IMR-90 (cell line): ENCODE measurements around the gene TENT5C. TPM values are rescaled to one million over a fixed set of nuclear protein-coding genes. Genes with fewer than 3 reads are reported as not detected.

Experiments
- ATAC-seq: fragments of 200-7000 bp; cut with Tn5 transposase; 2 replicates; pipeline ENCODE4 v1.9.1; 2020; ENCODE audit warnings: low read depth, mild to moderate bottlenecking, moderate library complexity
- BruUV-seq: library from RNA; stranded (reverse); fragments of 400-500 nt; replicated peaks from 2 replicates; lab custom pipeline; 2021; lab: Mats Ljungman, UMichigan
- CTCF ChIA-PET: fragments of 300-600 bp; formaldehyde crosslinking; extraction: SDS; loops from one replicate; lab custom pipeline; 2021; ENCODE audit warnings: antibody characterized with exemption; lab: Yijun Ruan, JAX
- POLR2A ChIA-PET: fragments of 300-600 bp; sonication (Branson Sonifier 250); formaldehyde crosslinking; loops from one replicate; lab custom pipeline; 2022; ENCODE audit warnings: antibody characterized with exemption; ENCODE audit not compliant: unreplicated experiment; lab: Charles Lee
- DNase-seq: peaks from one replicate; pipeline ENCODE4 v3.0.0; 2013
- H2AFZ ChIP-seq: replicated peaks from 2 replicates; pipeline ENCODE3; 2013; ENCODE audit warnings: low read length, mild to moderate bottlenecking; ENCODE audit not compliant: poor library complexity
- H2AK5ac ChIP-seq: 2 replicates; pipeline ENCODE4 v1.6.1; 2013; ENCODE audit warnings: low read depth, low read length, inconsistent platforms
- H2AK9ac ChIP-seq: replicated peaks from 2 replicates; pipeline ENCODE3; 2013; ENCODE audit warnings: mild to moderate bottlenecking, low read depth, low read length, moderate library complexity; ENCODE audit not compliant: poor library complexity
- H2BK120ac ChIP-seq: 2 replicates; pipeline ENCODE4 v1.6.1; 2013; ENCODE audit warnings: low read depth, low read length, inconsistent platforms
- H2BK15ac ChIP-seq: 3 replicates; pipeline ENCODE4 v1.6.1; 2013; ENCODE audit warnings: low read depth, low read length, inconsistent platforms
- H2BK20ac ChIP-seq: 2 replicates; pipeline ENCODE4 v1.6.1; 2013; ENCODE audit warnings: low read depth, mild to moderate bottlenecking, inconsistent platforms, low read length, moderate library complexity
- H2BK5ac ChIP-seq: 2 replicates; pipeline ENCODE4 v1.6.1; 2013; ENCODE audit warnings: mild to moderate bottlenecking, low read depth, low read length, inconsistent platforms; ENCODE audit not compliant: poor library complexity, severe bottlenecking
- H3K14ac ChIP-seq: replicated peaks from 2 replicates; pipeline ENCODE4 v1.6.1; 2013; ENCODE audit warnings: low read depth, low read length, inconsistent platforms
- H3K18ac ChIP-seq: 2 replicates; pipeline ENCODE4 v1.6.1; 2013; ENCODE audit warnings: low read depth, low read length, control low read depth
- H3K23ac ChIP-seq: 2 replicates; pipeline ENCODE4 v1.6.1; 2013; ENCODE audit warnings: low read depth, low read length, inconsistent platforms
- H3K27ac ChIP-seq: 2 replicates; pipeline ENCODE4 v1.5.1; 2013; ENCODE audit warnings: mild to moderate bottlenecking, control low read depth, low read length; ENCODE audit not compliant: insufficient read depth
- H3K27me3 ChIP-seq: 2 replicates; pipeline ENCODE4 v1.6.1; 2013; ENCODE audit warnings: low read length; ENCODE audit not compliant: control insufficient read depth, insufficient read depth
- H3K36me3 ChIP-seq: 2 replicates; pipeline ENCODE4 v1.6.1; 2013; ENCODE audit warnings: low read length, mixed read lengths; ENCODE audit not compliant: control insufficient read depth, insufficient read depth
- H3K4ac ChIP-seq: 2 replicates; pipeline ENCODE4 v1.6.1; 2013; ENCODE audit warnings: low read depth, low read length, inconsistent platforms
- H3K4me1 ChIP-seq: 2 replicates; pipeline ENCODE4 v1.6.1; 2013; ENCODE audit warnings: low read length, mixed read lengths; ENCODE audit not compliant: control insufficient read depth, insufficient read depth
- H3K4me2 ChIP-seq: 2 replicates; pipeline ENCODE4 v1.6.1; 2013; ENCODE audit warnings: low read depth, mild to moderate bottlenecking, control low read depth, low read length, moderate library complexity
- H3K4me3 ChIP-seq: 2 replicates; pipeline ENCODE4 v1.5.1; 2013; ENCODE audit warnings: low read depth, mild to moderate bottlenecking, control low read depth, low read length, moderate library complexity; ENCODE audit not compliant: insufficient read depth
- H3K56ac ChIP-seq: 2 replicates; pipeline ENCODE4 v1.6.1; 2013; ENCODE audit warnings: low read length, inconsistent platforms; ENCODE audit not compliant: insufficient read depth; ENCODE audit errors: extremely low read depth
- H3K79me1 ChIP-seq, 2 experiments: 2 replicates each; pipeline ENCODE4 v1.6.1; 2013; ENCODE audit warnings: low read length in 2 of 2, inconsistent platforms in 1 of 2, low read depth in 1 of 2
- H3K9ac ChIP-seq: 2 replicates; pipeline ENCODE4 v1.6.1; 2013; ENCODE audit warnings: low read depth, low read length, control low read depth
- H3K9me1 ChIP-seq: 2 replicates; pipeline ENCODE4 v1.6.1; 2013; ENCODE audit warnings: low read length, inconsistent platforms; ENCODE audit not compliant: insufficient read depth
- H3K9me3 ChIP-seq: 2 replicates; pipeline ENCODE4 v1.6.1; 2013; ENCODE audit warnings: low read length; ENCODE audit not compliant: control insufficient read depth, insufficient read depth
- H4K20me1 ChIP-seq: 2 replicates; pipeline ENCODE4 v1.6.1; 2013; ENCODE audit warnings: low read length, inconsistent platforms; ENCODE audit not compliant: insufficient read depth
- H4K5ac ChIP-seq: 2 replicates; pipeline ENCODE4 v1.6.1; 2013; ENCODE audit warnings: mild to moderate bottlenecking, low read depth, low read length, control low read depth
- H4K8ac ChIP-seq, 2 experiments: 2 replicates each; pipeline ENCODE4 v1.6.1; 2013; ENCODE audit warnings: low read depth in 2 of 2, low read length in 2 of 2, control low read depth in 1 of 2, inconsistent platforms in 1 of 2
- H4K91ac ChIP-seq: 2 replicates; pipeline ENCODE4 v1.6.1; 2013; ENCODE audit warnings: low read depth, low read length, inconsistent platforms; ENCODE audit not compliant: insufficient read depth
- BHLHE40 ChIP-seq: fragments of 150-350 bp; IDR thresholded peaks from 2 replicates; pipeline ENCODE4 v1.6.1; 2016; ENCODE audit warnings: mild to moderate bottlenecking, low read depth, low read length
- CEBPB ChIP-seq: IDR thresholded peaks from 2 replicates; pipeline ENCODE4 v1.6.1; 2012; ENCODE audit warnings: low read depth, low read length, improper control_type of control experiment
- CHD1 ChIP-seq: IDR thresholded peaks from 2 replicates; pipeline ENCODE4 v1.6.1; 2012; ENCODE audit warnings: low read depth, low read length, improper control_type of control experiment
- NFE2L2 ChIP-seq: fragments of 150-350 bp; IDR thresholded peaks from 2 replicates; pipeline ENCODE4 v1.6.1; 2016; ENCODE audit warnings: low read depth, mild to moderate bottlenecking, low read length
- RFX5 ChIP-seq: IDR thresholded peaks from 2 replicates; pipeline ENCODE4 v1.8.0; 2012; ENCODE audit warnings: low read depth, mild to moderate bottlenecking, low read length, moderate library complexity
- SMC3 ChIP-seq: fragments of 150-350 bp; IDR thresholded peaks from 2 replicates; pipeline ENCODE4 v1.6.1; 2016; ENCODE audit warnings: low read depth, mild to moderate bottlenecking, antibody characterized with exemption, low read length, moderate library complexity
- USF2 ChIP-seq: fragments of 150-350 bp; IDR thresholded peaks from 2 replicates; pipeline ENCODE4 v1.6.1; 2017; ENCODE audit warnings: mild to moderate bottlenecking, antibody characterized with exemption, low read length, low read depth
- WGBS, 2 experiments: methylation state at CpG; one replicate each; pipeline versions ENCODE4 v1.1.5 to v1.1.7; 2013; ENCODE audit warnings: missing lambda C conversion rate in 2 of 2; ENCODE audit not compliant: insufficient read length in 1 of 2; ENCODE audit errors: extremely low coverage in 2 of 2; 5-methylcytosine and 5-hydroxymethylcytosine counted together
- dilution Hi-C: fragments of 300-500 bp; cut with HindIII; formaldehyde crosslinking; loops from one replicate; pipeline ENCODE4 v1.14.3; 2018; ENCODE audit warnings: low sequenced_read_pairs; ENCODE audit not compliant: unreplicated experiment
- in situ Hi-C: fragments of 300-500 bp; cut with MboI; formaldehyde crosslinking; loops from 3 replicates; pipeline ENCODE4 v1.14.3; 2019; ENCODE audit warnings: low sequenced_read_pairs, inconsistent platforms, mixed read lengths
- intact Hi-C: fragments of 100-400 bp; cut with micrococcal nuclease; formaldehyde crosslinking; loops from 2 replicates; pipeline ENCODE4 v1.10.0; 2022
- polyA plus RNA-seq, 3 experiments: library from polyadenylated mRNA; depleted of rRNA; stranded (reverse); fragments of >200 nt; gene quantifications; 2 replicates each; pipeline ENCODE4 v1.2.3, GENCODE V29; 2012; ENCODE audit warnings: low replicate concordance in 1 of 3
- total RNA-seq: library from RNA; depleted of rRNA; stranded (reverse); fragments of >200 nt; gene quantifications from 2 replicates; pipeline ENCODE4 v1.2.3, GENCODE V29; 2012
- TF ChIP-seq, protein P1 (sequence below): fragments of 150-350 bp; IDR thresholded peaks from 2 replicates; pipeline ENCODE4 v1.6.1; 2016; ENCODE audit warnings: low read depth, mild to moderate bottlenecking, low read length, moderate library complexity, borderline replicate concordance

Gene TENT5C
- total and polyA plus RNA-seq, 2 of the 4 experiments (the other 2 are of a cell fraction) = 1.5 to 4.1 TPM

DNA sequence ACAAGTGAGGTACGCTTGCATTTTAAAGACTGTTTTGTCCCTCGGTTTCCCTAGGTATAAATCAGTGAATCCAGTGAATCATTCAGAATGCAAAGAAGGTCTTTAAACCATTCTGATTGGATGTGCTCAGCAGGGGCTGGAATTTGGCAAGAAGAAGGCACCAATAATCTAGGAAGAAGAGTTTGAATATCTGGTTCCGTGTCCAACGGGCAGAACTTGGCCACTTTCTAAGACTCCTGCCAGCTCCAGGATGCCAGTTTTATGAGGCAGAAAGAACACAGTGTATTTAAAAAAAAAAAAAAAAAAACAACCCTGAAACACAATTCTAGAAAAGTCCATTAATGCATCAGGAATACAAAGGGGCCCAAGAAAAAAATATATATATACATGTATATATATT lies 3.0 kb upstream of the TENT5C start:
- no peak overlapping the region for H4K8ac ChIP-seq
- ChIA-PET POLR2A (no interaction called here), CTCF (interaction anchor here (0.7 kb wide), 1 partner anchor 22 kb away, joined by 6 read pairs; no protein-coding TSS in a partner anchor)
- no peak for ATAC-seq
- H3K56ac ChIP-seq = no peak overlapping the region
- no peak overlapping the region for H3K14ac ChIP-seq
- no peak overlapping the region for H2BK5ac ChIP-seq
- H3K9ac ChIP-seq = no peak overlapping the region
- no peaks in the 10 kb centered on the region for H3K9me3 ChIP-seq
- no TSS peak for BruUV-seq
- no peak overlapping the region for H3K18ac ChIP-seq
- intact Hi-C loops = no loop called here
- H3K4me3 ChIP-seq = no peak overlapping the region
- H4K91ac ChIP-seq = no peak overlapping the region
- DNase-seq = no peak
- no peaks in the 10 kb centered on the region for H3K36me3 ChIP-seq
- H2BK15ac ChIP-seq = no peak overlapping the region
- H2AK9ac ChIP-seq = no peak overlapping the region
- H3K27me3 ChIP-seq = peaks cover 8% of the 10 kb centered on the region; the same call in 1 of the 2 replicates
- H2BK20ac ChIP-seq = no peak overlapping the region
- no peak overlapping the region for H2AK5ac ChIP-seq
- H3K9me1 ChIP-seq = 0 out of 2 replicates have a peak, but pooled peaks cover 4% of the 10 kb centered on the region
- no peak overlapping the region for H3K4ac ChIP-seq
- no peak overlapping the region for H2BK120ac ChIP-seq
- H3K4me1 ChIP-seq = no peaks in the 10 kb centered on the region
- in situ Hi-C loops = loop anchor here (10.0 kb wide), 1 partner anchor 152 kb away; no protein-coding TSS in a partner anchor
- no peak overlapping the region for H3K4me2 ChIP-seq
- no CpG with 5 or more reads among the region's 4 CpGs for whole genome bisulfite sequencing, 2 experiments
- H3K27ac ChIP-seq = no peak overlapping the region
- TF ChIP-seq BHLHE40 = no peak
- no peak for TF ChIP-seq USF2
- TF ChIP-seq, protein P1, sequence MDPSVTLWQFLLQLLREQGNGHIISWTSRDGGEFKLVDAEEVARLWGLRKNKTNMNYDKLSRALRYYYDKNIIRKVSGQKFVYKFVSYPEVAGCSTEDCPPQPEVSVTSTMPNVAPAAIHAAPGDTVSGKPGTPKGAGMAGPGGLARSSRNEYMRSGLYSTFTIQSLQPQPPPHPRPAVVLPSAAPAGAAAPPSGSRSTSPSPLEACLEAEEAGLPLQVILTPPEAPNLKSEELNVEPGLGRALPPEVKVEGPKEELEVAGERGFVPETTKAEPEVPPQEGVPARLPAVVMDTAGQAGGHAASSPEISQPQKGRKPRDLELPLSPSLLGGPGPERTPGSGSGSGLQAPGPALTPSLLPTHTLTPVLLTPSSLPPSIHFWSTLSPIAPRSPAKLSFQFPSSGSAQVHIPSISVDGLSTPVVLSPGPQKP = no peak
- no peak for TF ChIP-seq CHD1
- TF ChIP-seq RFX5 = no peak
- no peak for TF ChIP-seq NFE2L2
- no peak for TF ChIP-seq CEBPB
- no peak for TF ChIP-seq SMC3
- no peak overlapping the region for H2AFZ ChIP-seq
- H3K23ac ChIP-seq = no peak overlapping the region
- peaks cover 4 to 18% of the 10 kb centered on the region in 2 experiments for H3K79me1 ChIP-seq
- dilution Hi-C loops = no loop called here
- H4K5ac ChIP-seq = no peak overlapping the region
- H4K20me1 ChIP-seq = peaks cover 18% of the 10 kb centered on the region; the same call in 1 of the 2 replicates
